Activated naive CD4-positive, alpha-beta T cell treated with anti-CD3 and anti-CD28 coated beads for 36 hours (primary cell): ENCODE results near the gene GATC. TPM values are rescaled to one million over a fixed set of nuclear protein-coding genes. Genes with fewer than 3 reads are reported as not detected.
"Not testable (repeated sequence)": the region's sequence is repeated elsewhere in the genome, so short reads cannot be mapped to it uniquely, and the experiment has no call there.

ENCODE experiments used
- CTCF ChIA-PET: fragments of 350-600 bp; sonication (Branson Sonifier 250); formaldehyde crosslinking; loops from one replicate; lab custom pipeline; 2021; ENCODE audit warnings: antibody characterized with exemption; lab: Charles Lee
- DNase-seq: peaks from one replicate; pipeline ENCODE4 v3.0.0-alpha.2; 2020
- H3K27ac Mint-ChIP-seq: one replicate; pipeline ENCODE4 v1.8.0; 2021; ENCODE audit warnings: mild to moderate bottlenecking, mixed read lengths
- H3K27me3 Mint-ChIP-seq: one replicate; pipeline ENCODE4 v1.8.0; 2021; ENCODE audit warnings: low read depth, mixed read lengths
- H3K36me3 Mint-ChIP-seq: one replicate; pipeline ENCODE4 v1.8.0; 2021; ENCODE audit warnings: low read depth, mixed read lengths
- H3K4me1 Mint-ChIP-seq: one replicate; pipeline ENCODE4 v1.8.0; 2021; ENCODE audit warnings: low read depth, mixed read lengths
- H3K4me3 Mint-ChIP-seq: one replicate; pipeline ENCODE4 v1.8.0; 2021; ENCODE audit warnings: mild to moderate bottlenecking, moderate library complexity, mixed read lengths
- H3K9me3 Mint-ChIP-seq: one replicate; pipeline ENCODE4 v1.8.0; 2021; ENCODE audit warnings: mixed read lengths
- intact Hi-C: fragments of 100-400 bp; cut with micrococcal nuclease; formaldehyde crosslinking; loops from one replicate; pipeline ENCODE4 v1.15.1; 2023
- total RNA-seq, 2 experiments: library from RNA; stranded (reverse); gene quantifications; one replicate each; pipeline ENCODE4 v1.2.3, GENCODE V29; 2021

GATC gene
- total RNA-seq, 2 experiments from 2014 or later: 33.1 to 35.3 TPM

DNA sequence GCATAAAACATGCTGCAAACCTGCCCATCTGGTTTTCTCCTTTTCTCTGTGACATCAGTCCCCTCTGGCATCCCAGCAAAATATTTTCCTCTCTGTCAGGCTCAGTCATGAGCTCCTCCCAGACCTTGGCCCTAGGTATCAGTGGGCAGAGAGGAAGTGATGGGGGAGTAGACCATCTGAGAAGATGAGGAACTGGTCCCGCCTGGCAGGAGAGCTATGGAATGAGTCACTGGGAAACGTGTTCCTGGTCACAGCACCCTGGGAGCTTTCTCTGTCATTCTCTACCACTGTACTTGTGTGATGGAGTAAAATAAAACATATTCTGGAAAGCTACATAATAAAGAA is 28.3 kb downstream of the GATC start:
- no peak overlapping the region for H3K4me3 Mint-ChIP-seq
- CTCF ChIA-PET: interaction anchor here (1.1 to 2.3 kb wide), 2 partner anchors 21 to 118 kb away, joined by 5 to 9 read pairs; no protein-coding TSS in a partner anchor
- H3K4me1 Mint-ChIP-seq: peaks cover 13% of the 10 kb centered on the region
- no peaks in the 10 kb centered on the region for H3K27me3 Mint-ChIP-seq
- H3K36me3 Mint-ChIP-seq: no peaks in the 10 kb centered on the region
- no peak for DNase-seq
- no peaks in the 10 kb centered on the region for H3K9me3 Mint-ChIP-seq
- intact Hi-C loops: no loop called here
- H3K27ac Mint-ChIP-seq: no peak overlapping the region

DNA sequence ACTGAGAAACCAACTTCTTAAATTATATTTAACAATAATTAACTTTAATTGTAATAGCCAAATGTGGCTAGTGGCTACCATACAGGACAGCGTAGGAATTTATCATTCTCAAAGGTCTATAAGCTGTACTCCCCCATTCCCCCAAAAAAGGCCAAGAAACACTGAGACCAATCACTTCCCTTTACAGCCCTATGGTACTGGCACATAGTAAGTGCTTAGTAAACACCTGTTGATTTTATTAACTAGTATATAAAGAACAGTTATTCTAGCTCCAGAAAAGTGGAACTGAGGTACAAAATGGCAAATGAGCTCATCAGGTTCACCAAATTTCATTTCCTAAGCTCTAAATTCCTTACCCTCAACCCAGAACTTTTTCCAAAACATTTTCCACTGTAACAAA is 29.4 kb downstream of the GATC start:
- CTCF ChIA-PET: interaction anchor here (1.1 to 2.3 kb wide), 2 partner anchors 22 to 119 kb away, joined by 5 to 9 read pairs; no protein-coding TSS in a partner anchor
- peaks cover 8% of the 10 kb centered on the region for H3K4me1 Mint-ChIP-seq
- intact Hi-C loops: no loop called here
- H3K4me3 Mint-ChIP-seq: no peak overlapping the region
- H3K36me3 Mint-ChIP-seq: no peaks in the 10 kb centered on the region
- H3K9me3 Mint-ChIP-seq: no peaks in the 10 kb centered on the region
- no peak overlapping the region for H3K27ac Mint-ChIP-seq
- H3K27me3 Mint-ChIP-seq: no peaks in the 10 kb centered on the region
- DNase-seq: no peak

DNA sequence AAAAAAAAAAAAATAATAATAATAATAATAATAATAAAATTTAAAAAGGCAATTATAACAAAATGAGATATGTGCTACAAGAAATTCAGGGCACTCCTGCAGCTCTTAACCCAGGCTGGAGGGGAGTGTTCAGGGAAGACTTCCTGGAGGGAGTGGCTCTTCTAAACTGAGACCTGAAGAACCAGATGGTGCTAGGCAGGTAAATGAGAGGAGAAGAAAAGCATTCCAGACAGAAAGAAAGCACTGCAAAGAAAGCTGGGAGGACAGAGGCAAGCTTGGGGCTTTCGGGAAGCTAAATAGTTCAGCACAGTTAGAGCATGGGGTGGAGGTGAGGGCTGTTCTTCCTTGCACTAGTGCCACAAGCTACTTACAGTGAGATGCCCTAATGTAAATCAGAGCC is 33.2 kb downstream of the GATC start:
- Mint-ChIP-seq H3K27me3 (no peaks in the 10 kb centered on the region), H3K4me3 (no peak overlapping the region), H3K27ac (no peak overlapping the region), H3K4me1 (no peaks in the 10 kb centered on the region), H3K36me3 (no peaks in the 10 kb centered on the region), H3K9me3 (no peaks in the 10 kb centered on the region)
- no peak for DNase-seq
- CTCF ChIA-PET: interaction anchor here (1.7 kb wide), 1 partner anchor 9 kb away, joined by 6 read pairs; the partner anchor contains the start of gene SRSF9
- intact Hi-C loops: no loop called here

DNA sequence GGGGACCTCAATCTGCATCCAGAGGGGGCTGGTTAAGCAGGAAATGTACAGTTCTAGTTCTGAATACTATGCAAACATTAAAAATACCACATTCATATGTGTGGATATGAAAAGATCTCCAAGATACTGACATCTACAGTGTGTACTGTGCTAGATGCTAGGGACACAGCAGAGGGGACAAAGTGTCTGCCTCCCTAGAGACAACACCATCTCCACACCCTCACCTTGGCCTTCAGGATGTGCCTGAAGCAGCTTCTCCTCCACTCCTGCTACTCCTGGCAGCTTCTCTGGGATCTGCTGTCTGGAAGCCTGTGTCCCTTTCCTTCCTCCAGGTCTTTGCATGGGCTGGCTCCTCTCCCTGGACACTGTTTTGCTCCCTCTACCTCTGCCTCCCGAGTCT is 34.0 kb downstream of the GATC start:
- H3K27me3 Mint-ChIP-seq: no peaks in the 10 kb centered on the region
- H3K9me3 Mint-ChIP-seq: no peaks in the 10 kb centered on the region
- no peak overlapping the region for H3K27ac Mint-ChIP-seq
- no peaks in the 10 kb centered on the region for H3K36me3 Mint-ChIP-seq
- intact Hi-C loops: no loop called here
- no peak for DNase-seq
- H3K4me3 Mint-ChIP-seq: no peak overlapping the region
- CTCF ChIA-PET: interaction anchor here (1.7 kb wide), 1 partner anchor 10 kb away, joined by 6 read pairs; the partner anchor contains the start of gene SRSF9
- no peaks in the 10 kb centered on the region for H3K4me1 Mint-ChIP-seq

DNA sequence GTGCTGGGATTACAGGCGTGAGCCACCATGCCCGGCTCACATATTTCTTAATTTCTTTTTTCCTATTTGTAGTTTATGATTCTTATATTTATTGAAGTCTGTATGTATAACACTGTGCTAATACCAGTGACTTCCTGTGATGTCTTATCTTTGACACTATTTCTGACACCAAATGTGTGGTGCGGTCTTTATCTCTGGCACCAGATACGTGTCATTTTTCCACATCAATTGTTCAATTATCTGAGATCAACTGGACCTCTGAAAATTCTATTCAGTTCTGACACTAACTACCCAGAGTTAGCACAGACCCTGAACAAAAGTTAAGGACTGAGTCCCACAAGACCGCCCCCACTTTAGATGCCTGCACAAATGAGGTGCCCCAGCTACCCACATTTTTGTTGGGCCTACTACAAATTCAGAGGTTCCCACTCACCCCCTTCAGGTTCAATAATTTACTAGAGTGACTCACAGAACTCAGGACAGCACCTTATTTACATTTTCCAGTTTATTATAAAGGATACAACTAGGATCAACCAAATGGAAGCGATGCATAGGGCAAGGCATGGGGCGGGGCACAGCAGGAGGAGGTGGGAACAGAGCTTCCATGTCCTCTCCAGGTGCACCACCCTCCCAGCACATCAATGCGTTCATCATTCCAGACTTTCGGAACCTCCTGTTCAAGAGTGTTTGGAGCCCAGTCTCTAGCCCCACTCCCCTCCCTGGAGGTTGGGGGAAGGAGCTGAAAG is 35.0 kb downstream of the GATC start:
- H3K9me3 Mint-ChIP-seq: no peaks in the 10 kb centered on the region
- H3K36me3 Mint-ChIP-seq: no peaks in the 10 kb centered on the region
- no peak overlapping the region for H3K27ac Mint-ChIP-seq
- CTCF ChIA-PET: interaction anchor here (0.5 kb wide), 1 partner anchor 10 kb away, joined by 3 read pairs; no protein-coding TSS in a partner anchor
- H3K27me3 Mint-ChIP-seq: no peaks in the 10 kb centered on the region
- intact Hi-C loops: no loop called here
- H3K4me1 Mint-ChIP-seq: no peaks in the 10 kb centered on the region
- no peak for DNase-seq
- H3K4me3 Mint-ChIP-seq: no peak overlapping the region

DNA sequence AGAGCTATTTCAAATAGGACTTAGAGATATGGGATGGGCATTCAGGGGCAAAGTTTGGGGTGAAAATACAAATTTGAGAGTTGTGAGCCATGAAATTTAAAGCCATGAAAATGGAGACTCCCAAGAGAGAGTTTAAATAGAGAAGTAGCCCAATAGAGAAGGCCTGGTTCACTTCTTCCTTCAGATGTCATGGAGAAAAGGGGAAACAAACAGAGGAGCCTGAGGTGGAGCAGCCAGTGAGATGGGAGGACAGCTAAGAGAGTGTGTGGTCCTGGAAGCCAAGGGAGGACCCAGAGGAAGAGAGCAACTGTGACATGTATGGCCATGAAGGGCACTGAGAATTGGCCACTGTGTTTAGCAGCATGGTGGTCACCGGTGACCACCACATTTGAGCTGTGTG is 37.4 kb downstream of the GATC start:
- intact Hi-C loops: no loop called here
- Mint-ChIP-seq H3K4me1 (no peaks in the 10 kb centered on the region), H3K9me3 (no peaks in the 10 kb centered on the region), H3K36me3 (no peaks in the 10 kb centered on the region), H3K27me3 (no peaks in the 10 kb centered on the region), H3K4me3 (no peak overlapping the region), H3K27ac (no peak overlapping the region)
- CTCF ChIA-PET: interaction anchor here (1.3 kb wide), 1 partner anchor 13 kb away, joined by 3 read pairs; no protein-coding TSS in a partner anchor
- DNase-seq: no peak

DNA sequence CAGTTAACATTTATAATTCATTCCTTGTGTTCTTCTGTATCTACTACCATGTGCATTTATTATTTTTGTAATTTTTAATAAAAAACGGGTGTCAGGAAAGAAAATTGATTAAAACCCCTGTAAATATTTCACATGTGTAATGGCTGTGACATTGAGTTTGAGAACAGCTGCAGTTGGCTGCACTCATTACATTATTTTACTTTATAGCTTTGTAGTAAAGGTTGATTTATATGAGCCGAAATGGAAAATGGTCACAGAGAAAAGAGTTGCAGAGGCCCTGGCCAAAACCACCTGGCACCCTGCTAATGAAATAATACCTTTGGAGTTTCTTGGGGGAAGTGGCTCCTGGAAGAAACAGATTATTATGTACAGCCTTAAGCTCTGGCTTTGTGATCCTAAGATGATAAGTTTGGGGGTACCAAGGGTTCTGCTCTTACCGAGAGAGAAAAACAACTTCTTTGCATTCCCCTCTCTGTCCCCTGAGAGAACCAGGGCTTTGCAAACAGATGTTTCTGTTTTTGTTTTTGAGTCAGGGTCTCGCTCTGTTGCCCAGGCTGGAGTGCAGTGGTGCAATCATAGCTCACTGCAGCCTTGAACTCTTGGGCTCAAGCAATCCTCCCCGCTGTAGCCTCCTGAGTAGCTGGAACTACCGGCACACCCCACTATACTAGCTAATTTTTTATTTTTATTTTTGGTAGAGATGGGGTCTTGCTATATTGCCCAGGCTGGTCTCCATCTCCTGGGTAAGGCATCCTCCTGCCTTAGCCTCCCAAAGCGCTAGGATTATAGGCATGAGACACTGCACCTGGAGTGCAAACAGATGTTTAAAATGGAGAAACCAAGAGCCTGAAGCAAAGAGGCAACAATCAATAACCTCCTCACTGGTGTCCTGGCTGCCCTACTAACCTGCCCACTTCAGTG is 40.0 kb downstream of the GATC start:
- Mint-ChIP-seq H3K4me1 (no peaks in the 10 kb centered on the region), H3K9me3 (no peaks in the 10 kb centered on the region), H3K4me3 (no peak overlapping the region), H3K36me3 (no peaks in the 10 kb centered on the region), H3K27me3 (no peaks in the 10 kb centered on the region), H3K27ac (no peak overlapping the region)
- intact Hi-C loops: no loop called here
- CTCF ChIA-PET: no interaction called here
- no peak for DNase-seq

DNA sequence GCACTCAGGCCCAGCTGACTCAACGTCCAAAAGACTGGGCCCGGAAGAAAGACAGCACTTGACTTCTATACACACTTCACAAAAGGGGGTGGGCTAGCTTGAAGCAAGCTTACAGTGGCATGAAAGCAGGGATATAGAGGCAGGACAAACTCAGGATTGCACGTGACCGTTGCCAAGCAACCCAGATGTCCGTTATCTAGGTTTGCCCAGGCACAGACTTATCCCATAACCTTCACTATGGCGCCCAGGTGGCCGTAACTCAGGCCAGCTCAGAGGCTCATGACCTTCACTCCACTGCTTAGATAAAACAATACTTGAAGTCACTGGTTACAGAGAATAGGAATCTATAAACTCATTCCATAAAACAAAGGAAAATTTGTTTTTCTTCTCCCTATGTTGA is 41.3 kb downstream of the GATC start:
- H3K4me3 Mint-ChIP-seq, DNase-seq, H3K27ac Mint-ChIP-seq, H3K27me3 Mint-ChIP-seq, H3K9me3 Mint-ChIP-seq, H3K36me3 Mint-ChIP-seq, H3K4me1 Mint-ChIP-seq, intact Hi-C loops: not testable (repeated sequence)
- CTCF ChIA-PET: interaction anchor here (1.3 kb wide), 1 partner anchor 9 kb away, joined by 3 read pairs; no protein-coding TSS in a partner anchor

DNA sequence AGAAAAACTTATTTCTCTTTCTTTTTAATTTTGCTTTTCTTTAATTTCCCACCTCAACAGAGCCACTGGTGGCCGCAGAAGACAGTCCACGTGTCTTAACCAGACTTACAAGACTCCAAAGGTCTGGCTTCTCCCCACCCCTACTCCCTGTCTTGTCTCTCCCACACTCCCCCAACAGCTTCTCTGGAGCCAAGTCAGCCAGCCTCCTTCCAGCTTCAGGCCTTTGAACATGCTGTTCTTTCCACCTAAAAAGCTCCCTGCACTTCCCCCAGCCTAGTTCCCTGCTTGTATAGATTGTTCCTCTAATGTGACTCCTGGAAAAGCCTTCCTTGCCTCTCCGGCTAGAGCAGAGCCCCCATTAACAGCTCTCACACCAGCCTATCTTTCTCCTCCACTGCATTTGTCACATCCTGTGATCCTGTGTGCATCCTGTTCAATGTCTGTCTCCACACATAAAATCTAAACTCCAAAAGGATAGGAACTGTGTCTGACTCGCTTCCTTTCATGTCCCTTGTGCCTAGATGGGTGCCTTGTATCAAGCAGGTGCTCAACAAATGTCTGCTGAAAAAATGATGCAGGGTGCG is 41.9 kb downstream of the GATC start:
- H3K27me3 Mint-ChIP-seq: no peaks in the 10 kb centered on the region
- CTCF ChIA-PET: interaction anchor here (0.5 to 1.3 kb wide), 4 partner anchors 9 to 35 kb away, joined by 3 to 4 read pairs (median 3); no protein-coding TSS in a partner anchor
- no peak overlapping the region for H3K4me3 Mint-ChIP-seq
- no peaks in the 10 kb centered on the region for H3K36me3 Mint-ChIP-seq
- intact Hi-C loops: no loop called here
- H3K27ac Mint-ChIP-seq: no peak overlapping the region
- no peaks in the 10 kb centered on the region for H3K9me3 Mint-ChIP-seq
- DNase-seq: no peak
- no peaks in the 10 kb centered on the region for H3K4me1 Mint-ChIP-seq

DNA sequence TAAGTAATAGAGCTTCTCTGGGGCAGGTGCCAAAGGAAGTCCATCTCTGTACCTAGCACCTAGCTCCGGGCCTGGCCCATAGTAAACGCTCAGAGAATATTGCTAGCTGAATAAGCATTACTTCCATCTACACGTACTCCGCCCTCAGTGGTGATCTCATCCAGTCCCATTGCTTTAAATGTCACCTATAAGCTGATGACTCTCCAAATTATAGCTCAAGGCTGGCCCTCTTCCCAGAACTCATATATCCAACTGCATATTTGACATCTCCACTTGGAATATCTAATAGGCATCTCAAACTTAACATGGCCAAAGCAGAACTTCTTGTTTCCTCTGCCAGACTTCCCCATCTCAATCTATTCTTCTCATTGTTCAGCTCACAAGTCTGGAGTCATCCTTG is 42.8 kb downstream of the GATC start:
- H3K27me3 Mint-ChIP-seq: no peaks in the 10 kb centered on the region
- H3K4me3 Mint-ChIP-seq: no peak overlapping the region
- H3K27ac Mint-ChIP-seq: no peak overlapping the region
- DNase-seq: no peak
- no peaks in the 10 kb centered on the region for H3K9me3 Mint-ChIP-seq
- intact Hi-C loops: no loop called here
- H3K36me3 Mint-ChIP-seq: no peaks in the 10 kb centered on the region
- H3K4me1 Mint-ChIP-seq: no peaks in the 10 kb centered on the region
- CTCF ChIA-PET: interaction anchor here (0.5 to 1.3 kb wide), 5 partner anchors 18 to 132 kb away, joined by 3 to 4 read pairs (median 3); no protein-coding TSS in a partner anchor

DNA sequence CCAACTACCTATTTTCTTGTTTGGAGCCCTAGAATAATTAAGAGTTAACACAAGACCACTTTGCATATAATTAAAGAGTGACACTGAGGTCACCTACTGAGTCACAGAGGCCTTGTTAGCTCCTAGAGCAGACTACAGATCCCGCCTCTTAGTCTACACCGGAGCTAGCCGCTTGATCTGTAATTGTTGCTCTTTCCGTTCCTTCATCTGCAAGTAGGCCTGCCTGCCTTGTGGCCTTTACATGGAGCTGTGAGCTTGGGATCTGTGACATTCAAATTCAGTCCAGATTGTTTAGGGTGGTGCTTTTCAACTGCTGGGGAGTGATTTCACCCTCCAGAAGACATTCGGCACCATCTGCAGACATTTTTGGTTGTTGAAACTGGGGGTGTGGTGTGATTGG is 44.1 kb downstream of the GATC start:
- H3K9me3 Mint-ChIP-seq: no peaks in the 10 kb centered on the region
- H3K4me3 Mint-ChIP-seq: no peak overlapping the region
- no peak for DNase-seq
- peaks cover 6% of the 10 kb centered on the region for H3K4me1 Mint-ChIP-seq
- CTCF ChIA-PET: interaction anchor here (0.6 kb wide), 1 partner anchor 74 kb away, joined by 3 read pairs; no protein-coding TSS in a partner anchor
- no peaks in the 10 kb centered on the region for H3K36me3 Mint-ChIP-seq
- H3K27me3 Mint-ChIP-seq: no peaks in the 10 kb centered on the region
- intact Hi-C loops: no loop called here
- no peak overlapping the region for H3K27ac Mint-ChIP-seq
